HepG2 (cell line): Measurements from ENCODE around the gene SNX9. TPM values are rescaled to one million over a fixed set of nuclear protein-coding genes. Genes with fewer than 3 reads are reported as not detected.

Source experiments
- ATAC-seq: fragments of 200-7000 bp; cut with Tn5 transposase; 3 replicates; pipeline ENCODE4 v1.9.1; 2020; ENCODE audit warnings: mild to moderate bottlenecking, moderate library complexity
- BruUV-seq: library from RNA; stranded (reverse); fragments of 400-500 nt; replicated peaks from 2 replicates; lab custom pipeline; 2021; lab: Mats Ljungman, UMichigan
- CTCF ChIA-PET: fragments of 300-600 bp; formaldehyde crosslinking; extraction: SDS; loops from one replicate; lab custom pipeline; 2021; ENCODE audit warnings: low total read pairs, inconsistent platforms, low intra/inter-chr PET ratio; lab: Yijun Ruan, JAX
- POLR2A ChIA-PET: fragments of 350-600 bp; sonication (Branson Sonifier 250); formaldehyde crosslinking; loops from one replicate; lab custom pipeline; 2020; ENCODE audit warnings: antibody characterized with exemption, inconsistent platforms; lab: Yijun Ruan, JAX
- DNase-seq: peaks from one replicate; pipeline ENCODE4 v3.0.0-alpha.2; 2015; ENCODE audit warnings: low spot score
- FAIRE-seq: peaks from 3 replicates; lab custom pipeline; 2011; peaks lifted over from hg19 to GRCh38; lab: Jason Lieb, UNC
- H2AFZ ChIP-seq: one replicate; pipeline ENCODE4 v1.6.1; 2011; ENCODE audit warnings: low read length, inconsistent platforms
- H3K27ac ChIP-seq: fragments of 300-600 bp; 3 replicates; pipeline ENCODE4 v1.8.0; 2011; ENCODE audit warnings: mixed run types, mild to moderate bottlenecking, mixed read lengths, low read length, inconsistent platforms; ENCODE audit not compliant: insufficient read depth; ENCODE audit errors: extremely low read length
- H3K27me3 ChIP-seq, 2 experiments: fragments of 200-600 bp in 1 of 2; 2 replicates in 1 of 2; 3 replicates in 1 of 2; pipeline versions ENCODE4 v1.6.0 to v1.8.0; 2011; ENCODE audit warnings: low read length in 2 of 2, mild to moderate bottlenecking in 2 of 2, moderate library complexity in 2 of 2, inconsistent platforms in 1 of 2; ENCODE audit not compliant: insufficient read depth in 2 of 2, control insufficient read depth in 1 of 2
- H3K36me3 ChIP-seq, 2 experiments: fragments of 200-600 bp in 1 of 2; replicated peaks in 1 of 2; 2 replicates in 1 of 2; 3 replicates in 1 of 2; pipeline versions ENCODE4 v1.5.1 to v1.8.0; 2011; ENCODE audit warnings: low read length in 2 of 2, inconsistent platforms in 1 of 2; ENCODE audit not compliant: insufficient read depth in 2 of 2, control insufficient read depth in 1 of 2
- H3K4me1 ChIP-seq: 2 replicates; pipeline ENCODE4 v1.5.1; 2012; ENCODE audit warnings: low read length, inconsistent platforms; ENCODE audit not compliant: insufficient read depth
- H3K4me2 ChIP-seq: 2 replicates; pipeline ENCODE4 v1.6.0; 2011; ENCODE audit warnings: low read depth, low read length, inconsistent platforms
- H3K4me3 ChIP-seq, 3 experiments: fragments of 200-600 bp in 1 of 3; sonication (generic), shearing (Covaris generic) in 1 of 3; replicated peaks in 1 of 3; 2 replicates each; pipeline ENCODE4 v1.5.1; 2011 to 2016; ENCODE audit warnings: low read length in 3 of 3, inconsistent platforms in 2 of 3, low read depth in 2 of 3, mild to moderate bottlenecking in 2 of 3, control low read depth in 1 of 3, mixed read lengths in 1 of 3; ENCODE audit not compliant: insufficient read depth in 1 of 3
- H3K79me2 ChIP-seq: one replicate; pipeline ENCODE4 v1.6.1; 2011; ENCODE audit warnings: low read length, inconsistent platforms; ENCODE audit not compliant: insufficient read depth
- H3K9ac ChIP-seq: 2 replicates; pipeline ENCODE4 v1.6.0; 2011; ENCODE audit warnings: mild to moderate bottlenecking, low read depth, low read length, inconsistent platforms; ENCODE audit not compliant: insufficient read depth
- H3K9me3 ChIP-seq: 2 replicates; pipeline ENCODE4 v1.5.1; 2012; ENCODE audit warnings: mild to moderate bottlenecking, low read length
- H4K20me1 ChIP-seq: 2 replicates; pipeline ENCODE4 v1.6.0; 2011; ENCODE audit warnings: inconsistent platforms, mild to moderate bottlenecking, low read length, moderate library complexity; ENCODE audit not compliant: insufficient read depth
- ATF7-NPFF ChIP-seq: sonication (generic); formaldehyde crosslinking; IDR thresholded peaks from 2 replicates; pipeline ENCODE4 v1.8.1; 2023; ENCODE audit warnings: mild to moderate bottlenecking, low read depth, missing genetic modification reagents, moderate library complexity
- FOXA1 ChIP-seq, 2 experiments: fragments of 450-650 bp in 1 of 2; sonication (generic) in 1 of 2; formaldehyde crosslinking in 1 of 2; IDR thresholded peaks; 2 replicates each; pipeline versions ENCODE4 v1.4.0 to v1.6.1; 2016 to 2020; ENCODE audit warnings: missing genetic modification reagents in 1 of 2
- FOXA3 ChIP-seq: IDR thresholded peaks from 2 replicates; pipeline ENCODE4 v1.6.1; 2016; ENCODE audit warnings: missing genetic modification reagents, missing compliant biosample characterization
- HNRNPUL1 ChIP-seq: fragments of 200-400 bp; formaldehyde crosslinking; IDR thresholded peaks from 2 replicates; pipeline ENCODE4 v1.6.1; 2017; ENCODE audit warnings: low read depth, mild to moderate bottlenecking, low read length, moderate library complexity
- MBNL3 ChIP-seq: fragments of 250-450 bp; sonication (Bioruptor Pico); conservative IDR thresholded peaks from 2 replicates; pipeline ENCODE4 v1.8.0; 2022; ENCODE audit warnings: mild to moderate bottlenecking, inconsistent platforms
- RFX3 ChIP-seq: IDR thresholded peaks from 2 replicates; pipeline ENCODE4 v1.6.1; 2016; ENCODE audit warnings: missing biosample characterization, missing genetic modification reagents
- RXRA ChIP-seq: sonication (generic); formaldehyde crosslinking; IDR thresholded peaks from 2 replicates; pipeline ENCODE4 v1.5.1; 2020; ENCODE audit warnings: missing genetic modification reagents
- SOX6 ChIP-seq, 2 experiments: fragments of 450-650 bp in 1 of 2; sonication (generic) in 1 of 2; formaldehyde crosslinking in 1 of 2; IDR thresholded peaks; 2 replicates each; pipeline versions ENCODE4 v1.4.0 to v1.6.1; 2017 to 2020; ENCODE audit warnings: antibody characterized with exemption in 1 of 2, mild to moderate bottlenecking in 1 of 2, missing genetic modification reagents in 1 of 2
- XRCC5 ChIP-seq: fragments of 200-400 bp; formaldehyde crosslinking; optimal IDR thresholded peaks from 2 replicates; pipeline ENCODE3; 2017; ENCODE audit warnings: mild to moderate bottlenecking, low read length
- ZNF235 ChIP-seq: sonication (generic); formaldehyde crosslinking; IDR thresholded peaks from 2 replicates; pipeline ENCODE4 v1.8.1; 2023; ENCODE audit warnings: mild to moderate bottlenecking, missing genetic modification reagents, borderline replicate concordance
- ZNF383 ChIP-seq: sonication (generic); formaldehyde crosslinking; IDR thresholded peaks from 2 replicates; pipeline ENCODE4 v1.4.0; 2020; ENCODE audit warnings: missing genetic modification reagents, mild to moderate bottlenecking, borderline replicate concordance
- WGBS: methylation state at CpG from one replicate; pipeline ENCODE4 v1.1.6; 2017; ENCODE audit warnings: low lambda C conversion rate; 5-methylcytosine and 5-hydroxymethylcytosine counted together
- in situ Hi-C: cut with HindIII; loops from 2 replicates; pipeline ENCODE4 v1.10.0; 2017; ENCODE audit warnings: low pct_unique_long_range_greater_than_20kb; ENCODE audit not compliant: extremely low pct_ligation_motif_present
- intact Hi-C: fragments of 100-400 bp; cut with micrococcal nuclease; formaldehyde crosslinking; loops from one replicate; pipeline ENCODE4 v1.10.0; 2022; ENCODE audit not compliant: unreplicated experiment
- polyA plus RNA-seq, 8 experiments: library from polyadenylated mRNA; depleted of rRNA in 3 of 8; stranded (reverse) in 7 of 8; unstranded in 1 of 8; fragments of >200 nt; fragmentation: Illumina TruSeq in 4 of 8; extraction: Trizol in 4 of 8; gene quantifications; 2 replicates each; pipeline versions ENCODE4 v1.2.1 to v1.2.3, GENCODE V29; 2011 to 2016; ENCODE audit warnings: low read depth in 4 of 8, missing spikeins in 1 of 8, mixed read lengths in 1 of 8; ENCODE audit not compliant: insufficient read depth in 1 of 8
- total RNA-seq, 5 experiments: library from RNA; depleted of rRNA; stranded (reverse); fragments of >200 nt; fragmentation: Illumina TruSeq; extraction: Trizol; gene quantifications; 2 replicates each; pipeline ENCODE4 v1.2.3, GENCODE V29; 2016; ENCODE audit warnings: low read depth in 1 of 5
- TF ChIP-seq, protein P1 (sequence below): sonication (generic); formaldehyde crosslinking; IDR thresholded peaks from 2 replicates; pipeline ENCODE4 v1.4.0; 2020; ENCODE audit warnings: missing genetic modification reagents
- TF ChIP-seq, protein P2 (sequence below): sonication (generic); formaldehyde crosslinking; IDR thresholded peaks from 2 replicates; pipeline ENCODE4 v1.4.0; 2020; ENCODE audit warnings: missing genetic modification reagents, low read depth, mild to moderate bottlenecking, borderline replicate concordance
- TF ChIP-seq, protein P3 (sequence below): sonication (generic); formaldehyde crosslinking; IDR thresholded peaks from 2 replicates; pipeline ENCODE4 v1.4.0; 2020; ENCODE audit warnings: mild to moderate bottlenecking, missing genetic modification reagents, borderline replicate concordance
- TF ChIP-seq, protein P4 (sequence below): sonication (generic); formaldehyde crosslinking; conservative IDR thresholded peaks from 2 replicates; pipeline ENCODE4 v1.4.0; 2020; ENCODE audit warnings: missing genetic modification reagents

Gene SNX9
- total and polyA plus RNA-seq, 2 of the 13 experiments (the other 11 are each of a cell fraction or from before 2014, with no cell fraction given) = 21.9 to 36.0 TPM

DNA sequence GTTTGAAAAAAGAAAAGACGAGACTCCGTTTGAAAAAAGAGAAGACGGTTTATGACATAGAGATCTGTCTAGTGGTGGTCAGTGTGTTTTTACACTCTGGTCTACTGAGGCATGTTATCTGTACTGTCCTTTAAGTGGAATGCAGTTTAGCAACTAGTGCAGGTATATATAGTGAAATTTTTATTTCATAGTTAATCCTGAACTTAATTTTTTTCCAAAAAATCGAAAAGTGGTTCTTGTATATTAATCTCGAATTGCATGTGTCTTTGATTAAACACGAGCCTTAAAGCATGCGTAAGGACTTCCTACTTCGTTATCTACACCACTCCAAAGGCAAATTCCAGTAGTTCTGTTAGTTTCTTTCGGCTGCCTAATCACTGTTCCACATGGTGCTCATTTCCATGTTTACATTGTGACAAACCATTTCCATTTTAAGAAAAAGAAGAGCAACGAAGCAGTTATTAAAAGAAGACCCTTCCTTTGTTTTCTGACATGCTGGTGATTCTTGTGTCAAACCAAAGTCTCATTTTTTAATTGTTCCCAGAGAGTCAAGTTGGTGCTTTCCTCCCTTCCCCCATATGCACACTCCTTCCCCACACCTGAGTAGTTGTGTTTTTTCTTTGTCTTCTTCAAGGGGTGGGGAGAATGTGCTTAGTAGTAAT, 2.3 kb downstream of the SNX9 start:
- no TSS peak for BruUV-seq
- peaks cover 3 to 8% of the 10 kb centered on the region in 2 experiments; a peak in 4 of 5 replicates for H3K27me3 ChIP-seq
- no peak overlapping the region for H2AFZ ChIP-seq
- in situ Hi-C loops (no loop called here), intact Hi-C loops (no loop called here)
- peak; percentile 18 for FAIRE-seq
- POLR2A ChIA-PET = no interaction called here
- peak; percentile 28 for DNase-seq
- peak overlapping the region; percentile 4; the same call in 1 of the 2 replicates for H3K9ac ChIP-seq
- H3K36me3 ChIP-seq = no peaks in the 10 kb centered on the region
- WGBS = 37% methylated on average over 10 of the region's 10 CpGs
- peaks cover 32% of the 10 kb centered on the region; the same call in 1 of the 2 replicates for H4K20me1 ChIP-seq
- CTCF ChIA-PET = no interaction called here
- H3K27ac ChIP-seq = peak overlapping the region; percentile 25
- peak overlapping the region; percentile 95 to 99 (median 98) for H3K4me3 ChIP-seq
- no peak for ATAC-seq
- H3K9me3 ChIP-seq = no peaks in the 10 kb centered on the region
- peaks cover 38% of the 10 kb centered on the region for H3K4me1 ChIP-seq
- peak overlapping the region; percentile 84 for H3K4me2 ChIP-seq
- H3K79me2 ChIP-seq = peaks cover 56% of the 10 kb centered on the region
- TF ChIP-seq ZNF235 (CRISPR knock-in tag) (no peak), FOXA3 (peak; percentile 76), RXRA (CRISPR knock-in tag) (no peak), MBNL3 (CRISPR knock-in tag) (no peak), FOXA1 (IDR thresholded peaks at IDR 0.05) (no peak), FOXA1 (CRISPR knock-in tag; IDR thresholded peaks at IDR 0.05) (peak; percentile 60; the same call in 1 of the 2 replicates), ZNF383 (CRISPR knock-in tag) (no peak), XRCC5 (no peak), RFX3 (CRISPR knock-in tag) (no peak), SOX6 (IDR thresholded peaks at IDR 0.05) (no peak), SOX6 (CRISPR knock-in tag; IDR thresholded peaks at IDR 0.05) (no peak), HNRNPUL1 (no peak), ATF7-NPFF (CRISPR knock-in tag) (no peak)
- TF ChIP-seq, protein P1, sequence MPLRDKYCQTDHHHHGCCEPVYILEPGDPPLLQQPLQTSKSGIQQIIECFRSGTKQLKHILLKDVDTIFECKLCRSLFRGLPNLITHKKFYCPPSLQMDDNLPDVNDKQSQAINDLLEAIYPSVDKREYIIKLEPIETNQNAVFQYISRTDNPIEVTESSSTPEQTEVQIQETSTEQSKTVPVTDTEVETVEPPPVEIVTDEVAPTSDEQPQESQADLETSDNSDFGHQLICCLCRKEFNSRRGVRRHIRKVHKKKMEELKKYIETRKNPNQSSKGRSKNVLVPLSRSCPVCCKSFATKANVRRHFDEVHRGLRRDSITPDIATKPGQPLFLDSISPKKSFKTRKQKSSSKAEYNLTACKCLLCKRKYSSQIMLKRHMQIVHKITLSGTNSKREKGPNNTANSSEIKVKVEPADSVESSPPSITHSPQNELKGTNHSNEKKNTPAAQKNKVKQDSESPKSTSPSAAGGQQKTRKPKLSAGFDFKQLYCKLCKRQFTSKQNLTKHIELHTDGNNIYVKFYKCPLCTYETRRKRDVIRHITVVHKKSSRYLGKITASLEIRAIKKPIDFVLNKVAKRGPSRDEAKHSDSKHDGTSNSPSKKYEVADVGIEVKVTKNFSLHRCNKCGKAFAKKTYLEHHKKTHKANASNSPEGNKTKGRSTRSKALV (CRISPR knock-in tag) = 0 out of 2 replicates have a peak, but pooled peaks have one; percentile 9
- TF ChIP-seq, protein P2, sequence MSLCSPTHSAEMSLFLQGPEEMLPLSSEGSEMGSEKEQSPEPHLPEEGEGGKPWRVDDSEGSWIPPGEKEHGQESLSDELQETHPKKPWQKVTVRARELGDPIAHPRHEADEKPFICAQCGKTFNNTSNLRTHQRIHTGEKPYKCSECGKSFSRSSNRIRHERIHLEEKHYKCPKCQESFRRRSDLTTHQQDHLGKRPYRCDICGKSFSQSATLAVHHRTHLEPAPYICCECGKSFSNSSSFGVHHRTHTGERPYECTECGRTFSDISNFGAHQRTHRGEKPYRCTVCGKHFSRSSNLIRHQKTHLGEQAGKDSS (CRISPR knock-in tag) = no peak
- TF ChIP-seq, protein P3, sequence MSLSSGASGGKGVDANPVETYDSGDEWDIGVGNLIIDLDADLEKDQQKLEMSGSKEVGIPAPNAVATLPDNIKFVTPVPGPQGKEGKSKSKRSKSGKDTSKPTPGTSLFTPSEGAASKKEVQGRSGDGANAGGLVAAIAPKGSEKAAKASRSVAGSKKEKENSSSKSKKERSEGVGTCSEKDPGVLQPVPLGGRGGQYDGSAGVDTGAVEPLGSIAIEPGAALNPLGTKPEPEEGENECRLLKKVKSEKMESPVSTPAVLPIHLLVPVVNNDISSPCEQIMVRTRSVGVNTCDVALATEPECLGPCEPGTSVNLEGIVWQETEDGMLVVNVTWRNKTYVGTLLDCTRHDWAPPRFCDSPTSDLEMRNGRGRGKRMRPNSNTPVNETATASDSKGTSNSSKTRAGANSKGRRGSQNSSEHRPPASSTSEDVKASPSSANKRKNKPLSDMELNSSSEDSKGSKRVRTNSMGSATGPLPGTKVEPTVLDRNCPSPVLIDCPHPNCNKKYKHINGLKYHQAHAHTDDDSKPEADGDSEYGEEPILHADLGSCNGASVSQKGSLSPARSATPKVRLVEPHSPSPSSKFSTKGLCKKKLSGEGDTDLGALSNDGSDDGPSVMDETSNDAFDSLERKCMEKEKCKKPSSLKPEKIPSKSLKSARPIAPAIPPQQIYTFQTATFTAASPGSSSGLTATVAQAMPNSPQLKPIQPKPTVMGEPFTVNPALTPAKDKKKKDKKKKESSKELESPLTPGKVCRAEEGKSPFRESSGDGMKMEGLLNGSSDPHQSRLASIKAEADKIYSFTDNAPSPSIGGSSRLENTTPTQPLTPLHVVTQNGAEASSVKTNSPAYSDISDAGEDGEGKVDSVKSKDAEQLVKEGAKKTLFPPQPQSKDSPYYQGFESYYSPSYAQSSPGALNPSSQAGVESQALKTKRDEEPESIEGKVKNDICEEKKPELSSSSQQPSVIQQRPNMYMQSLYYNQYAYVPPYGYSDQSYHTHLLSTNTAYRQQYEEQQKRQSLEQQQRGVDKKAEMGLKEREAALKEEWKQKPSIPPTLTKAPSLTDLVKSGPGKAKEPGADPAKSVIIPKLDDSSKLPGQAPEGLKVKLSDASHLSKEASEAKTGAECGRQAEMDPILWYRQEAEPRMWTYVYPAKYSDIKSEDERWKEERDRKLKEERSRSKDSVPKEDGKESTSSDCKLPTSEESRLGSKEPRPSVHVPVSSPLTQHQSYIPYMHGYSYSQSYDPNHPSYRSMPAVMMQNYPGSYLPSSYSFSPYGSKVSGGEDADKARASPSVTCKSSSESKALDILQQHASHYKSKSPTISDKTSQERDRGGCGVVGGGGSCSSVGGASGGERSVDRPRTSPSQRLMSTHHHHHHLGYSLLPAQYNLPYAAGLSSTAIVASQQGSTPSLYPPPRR (CRISPR knock-in tag) = no peak
- TF ChIP-seq, protein P4, sequence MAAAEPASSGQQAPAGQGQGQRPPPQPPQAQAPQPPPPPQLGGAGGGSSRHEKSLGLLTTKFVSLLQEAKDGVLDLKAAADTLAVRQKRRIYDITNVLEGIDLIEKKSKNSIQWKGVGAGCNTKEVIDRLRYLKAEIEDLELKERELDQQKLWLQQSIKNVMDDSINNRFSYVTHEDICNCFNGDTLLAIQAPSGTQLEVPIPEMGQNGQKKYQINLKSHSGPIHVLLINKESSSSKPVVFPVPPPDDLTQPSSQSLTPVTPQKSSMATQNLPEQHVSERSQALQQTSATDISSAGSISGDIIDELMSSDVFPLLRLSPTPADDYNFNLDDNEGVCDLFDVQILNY = no peak
